Sigmoid colon (tissue), 7 donors: ENCODE data around the gene RAP1B. TPM values are rescaled to one million over a fixed set of nuclear protein-coding genes. Genes with fewer than 3 reads are reported as not detected.

Source experiments
- DNase-seq: peaks from one replicate; pipeline ENCODE4 v3.0.0-alpha.2; 2019
- H3K27ac ChIP-seq, 4 donors: fragments of 200-600 bp; sonication (generic); one replicate each; pipeline ENCODE4 v1.5.1; 2016 to 2019; ENCODE audit warnings: mild to moderate bottlenecking in 1 of 4
- H3K27me3 ChIP-seq, 3 donors: fragments of 200-600 bp; sonication (generic); one replicate each; pipeline ENCODE4 v1.5.1; 2019; ENCODE audit warnings: mild to moderate bottlenecking in 1 of 3
- H3K36me3 ChIP-seq, 4 donors: fragments of 200-600 bp; sonication (generic); one replicate each; pipeline ENCODE4 v1.5.1; 2016 to 2019
- H3K4me1 ChIP-seq, 4 donors: fragments of 200-600 bp; sonication (generic); one replicate each; pipeline ENCODE4 v1.5.1; 2017 to 2019
- H3K4me3 ChIP-seq, 4 donors: fragments of 200-600 bp; sonication (generic); one replicate each; pipeline ENCODE4 v1.5.1; 2017 to 2019; ENCODE audit warnings: mild to moderate bottlenecking in 2 of 4, moderate library complexity in 1 of 4
- H3K9me3 ChIP-seq, 4 donors: fragments of 200-600 bp in 3 of 4; sonication (generic) in 3 of 4; one replicate each; pipeline versions ENCODE4 v1.5.1 to v1.6.1; 2013 to 2019
- CTCF ChIP-seq, 4 experiments: fragments of 450-650 bp in 3 of 4; fragments of 200-600 bp in 1 of 4; IDR thresholded peaks; one replicate each; pipeline ENCODE4 v1.5.1; 2016 to 2019; ENCODE audit warnings: antibody characterized with exemption in 4 of 4, mild to moderate bottlenecking in 3 of 4, moderate library complexity in 2 of 4
- EP300 ChIP-seq, 4 donors: sonication (generic); formaldehyde crosslinking; IDR thresholded peaks; one replicate each; pipeline ENCODE4 v1.6.1; 2017; ENCODE audit warnings: antibody characterized with exemption in 4 of 4
- POLR2A ChIP-seq, 2 donors: fragments of 450-650 bp; IDR thresholded peaks; one replicate each; pipeline ENCODE4 v1.6.1; 2016; ENCODE audit warnings: antibody characterized with exemption in 2 of 2, mild to moderate bottlenecking in 2 of 2, moderate library complexity in 2 of 2
- POLR2AphosphoS5 ChIP-seq, 4 donors: sonication (generic); formaldehyde crosslinking; IDR thresholded peaks; one replicate each; pipeline ENCODE4 v1.6.1; 2017; ENCODE audit warnings: antibody characterized with exemption in 4 of 4
- WGBS, 2 donors: extraction: QIAGEN DNeasy Blood & Tissue Kit; methylation state at CpG; one replicate each; pipeline ENCODE4 v1.1.7; 2013; 5-methylcytosine and 5-hydroxymethylcytosine counted together
- intact Hi-C: fragments of 100-400 bp; cut with DNase I; formaldehyde crosslinking; loops from one replicate; pipeline ENCODE4 v1.15.1; 2023
- polyA plus RNA-seq, 3 donors: library from polyadenylated mRNA; stranded (reverse); fragments of 200-250 nt; gene quantifications; one replicate each; pipeline ENCODE4 v1.2.3, GENCODE V29; 2013
- total RNA-seq, 4 donors: library from RNA; depleted of rRNA; stranded (reverse); fragments of >200 nt; gene quantifications; one replicate each; pipeline ENCODE4 v1.1.0, GENCODE V29; 2016
- donor health status: healthy with polysubstance abuse.
- donor health status: Bipolar disorder and iron deficiency.
- donor health status: healthy.

Gene RAP1B
- total and polyA plus RNA-seq, 7 donors, result 146 to 258 (median 213) TPM

GRCh38 chr12:68638721-68639395, 28.2 kb downstream of the RAP1B start:
- H3K27ac ChIP-seq, result peak overlapping the region in 1 of 4 donors; percentile 17
- no peaks in the 10 kb centered on the region for H3K27me3 ChIP-seq
- WGBS, 2 donors, result 84% methylated on average over 12 of the region's 12 CpGs
- H3K4me1 ChIP-seq, result peaks cover 0 to 92% (median 72%) of the 10 kb centered on the region in 4 donors
- no peak for DNase-seq
- H3K4me3 ChIP-seq, result no peak overlapping the region
- intact Hi-C loops, result no loop called here
- TF ChIP-seq EP300 (IDR thresholded peaks at IDR 0.05) (no peak), CTCF (IDR thresholded peaks at IDR 0.05) (no peak), POLR2AphosphoS5 (IDR thresholded peaks at IDR 0.05) (no peak), POLR2A (IDR thresholded peaks at IDR 0.05) (no peak)
- no peaks in the 10 kb centered on the region for H3K9me3 ChIP-seq
- peaks cover 0 to 3% (median 0%) of the 10 kb centered on the region in 4 donors for H3K36me3 ChIP-seq

GRCh38 chr12:68639396-68639767, 28.7 kb downstream of the RAP1B start:
- Histone ChIP-seq H3K27me3 (no peaks in the 10 kb centered on the region), H3K4me3 (no peak overlapping the region), H3K4me1 (peaks cover 0 to 87% (median 69%) of the 10 kb centered on the region in 4 donors), H3K27ac (peak overlapping the region in 1 of 4 donors; percentile 17), H3K9me3 (no peaks in the 10 kb centered on the region), H3K36me3 (peaks cover 0 to 3% (median 0%) of the 10 kb centered on the region in 4 donors)
- TF ChIP-seq POLR2A (IDR thresholded peaks at IDR 0.05) (no peak), CTCF (IDR thresholded peaks at IDR 0.05) (no peak), EP300 (IDR thresholded peaks at IDR 0.05) (no peak), POLR2AphosphoS5 (IDR thresholded peaks at IDR 0.05) (no peak)
- no peak for DNase-seq
- intact Hi-C loops, result no loop called here
- WGBS, 2 donors, result 86 to 96% methylated on average over 1 of the region's 1 CpG

GRCh38 chr12:68641138-68641537, 30.4 kb downstream of the RAP1B start:
- Histone ChIP-seq H3K9me3 (no peaks in the 10 kb centered on the region), H3K4me3 (no peak overlapping the region), H3K27ac (peak overlapping the region in 2 of 4 donors; percentile 28 to 33), H3K36me3 (peaks cover 0 to 3% (median 0%) of the 10 kb centered on the region in 4 donors), H3K27me3 (no peaks in the 10 kb centered on the region), H3K4me1 (peaks cover 0 to 80% (median 56%) of the 10 kb centered on the region in 4 donors)
- intact Hi-C loops, result no loop called here
- 37 to 69% methylated on average over 5 of the region's 5 CpGs for WGBS, 2 donors
- DNase-seq, result no peak
- TF ChIP-seq POLR2A (IDR thresholded peaks at IDR 0.05) (no peak), EP300 (IDR thresholded peaks at IDR 0.05) (no peak), POLR2AphosphoS5 (IDR thresholded peaks at IDR 0.05) (no peak), CTCF (IDR thresholded peaks at IDR 0.05) (no peak)

- intact Hi-C loops, result no loop called here
- TF ChIP-seq POLR2A (IDR thresholded peaks at IDR 0.05) (no peak), POLR2AphosphoS5 (IDR thresholded peaks at IDR 0.05) (no peak), CTCF (IDR thresholded peaks at IDR 0.05) (no peak), EP300 (IDR thresholded peaks at IDR 0.05) (no peak)
- H3K36me3 ChIP-seq, result peaks cover 0 to 25% (median 8%) of the 10 kb centered on the region in 4 donors
- H3K9me3 ChIP-seq, result no peaks in the 10 kb centered on the region
- no peak overlapping the region for H3K27ac ChIP-seq
- no peaks in the 10 kb centered on the region for H3K27me3 ChIP-seq
- 94 to 96% methylated on average over 5 of the region's 5 CpGs for WGBS, 2 donors
- H3K4me1 ChIP-seq, result peaks cover 0 to 71% (median 26%) of the 10 kb centered on the region in 4 donors
- no peak overlapping the region for H3K4me3 ChIP-seq
- no peak for DNase-seq
Observed at GRCh38 chr12:68646484-68646883, 35.8 kb downstream of the RAP1B start.
